Measurements from ENCODE around the gene PQBP1.

- no peak for TF ChIP-seq POLR2A (IDR thresholded peaks at IDR 0.05)
- TF ChIP-seq CTCF (IDR thresholded peaks at IDR 0.05 in 4 of 5, conservative IDR thresholded peaks at IDR 0.05 in 1 of 5), result no peak
Observed at GRCh38 chrX:48940404-48940955, 42.8 kb downstream of the PQBP1 start.
